Measurements from ENCODE around the gene TBATA. TPM values are rescaled to one million over a fixed set of nuclear protein-coding genes. Genes with fewer than 3 reads are reported as not detected.

Gene TBATA
- total and polyA plus RNA-seq, 2 donors from 2014 or later: 1.9 TPM; not detected in 1

GRCh38 chr10:70779511-70780369, 5.4 kb downstream of the TBATA start:
- peaks cover 0 to 16% (median 10%) of the 10 kb centered on the region in 3 donors for H3K4me1 ChIP-seq (ENCODE audit: control insufficient read depth in 2 of 3, insufficient read depth in 2 of 3, low read depth in 1 of 3, low read length in 3 of 3)
- no peaks in the 10 kb centered on the region for H3K27me3 ChIP-seq (ENCODE audit: control insufficient read depth, insufficient read depth, low read length)
- DNase-seq (no peak), FAIRE-seq (no peak)
- H3K27ac ChIP-seq (ENCODE audit: low read depth in 2 of 2, low read length in 2 of 2): no peak overlapping the region
- no peak overlapping the region for H3K9ac ChIP-seq (ENCODE audit: low read length in 3 of 3)
- no peaks in the 10 kb centered on the region for H3K9me3 ChIP-seq (ENCODE audit: control insufficient read depth in 2 of 3, insufficient read depth in 1 of 3, low read length in 3 of 3)
- intact Hi-C loops (cut with DNase I): no loop called here
- no peak for TF ChIP-seq CTCF (IDR thresholded peaks at IDR 0.05; ENCODE audit: borderline replicate concordance, extremely low read depth, insufficient read depth)
- H3K4me3 ChIP-seq (ENCODE audit: low read length in 3 of 3): no peak overlapping the region
- no peaks in the 10 kb centered on the region for H3K36me3 ChIP-seq (ENCODE audit: control insufficient read depth in 2 of 3, insufficient read depth in 3 of 3, low read length in 3 of 3)

- Histone ChIP-seq H3K4me1 (ENCODE audit: control insufficient read depth in 2 of 3, insufficient read depth in 2 of 3, low read depth in 1 of 3, low read length in 3 of 3) (peaks cover 0 to 18% (median 14%) of the 10 kb centered on the region in 3 donors), H3K4me3 (ENCODE audit: low read length in 3 of 3) (no peak overlapping the region), H3K27me3 (ENCODE audit: control insufficient read depth, insufficient read depth, low read length) (no peaks in the 10 kb centered on the region), H3K9me3 (ENCODE audit: control insufficient read depth in 2 of 3, insufficient read depth in 1 of 3, low read length in 3 of 3) (no peaks in the 10 kb centered on the region), H3K9ac (ENCODE audit: low read length in 3 of 3) (no peak overlapping the region), H3K36me3 (ENCODE audit: control insufficient read depth in 2 of 3, insufficient read depth in 3 of 3, low read length in 3 of 3) (no peaks in the 10 kb centered on the region), H3K27ac (ENCODE audit: low read depth in 2 of 2, low read length in 2 of 2) (no peak overlapping the region)
- FAIRE-seq (no peak), DNase-seq (no peak)
- TF ChIP-seq CTCF (IDR thresholded peaks at IDR 0.05; ENCODE audit: borderline replicate concordance, extremely low read depth, insufficient read depth): no peak
- intact Hi-C loops (cut with DNase I): no loop called here
These were observed 6.1 kb downstream of the TBATA start for GRCh38 chr10:70779088-70779487.

- no peaks in the 10 kb centered on the region for H3K27me3 ChIP-seq (ENCODE audit: control insufficient read depth, insufficient read depth, low read length)
- FAIRE-seq (no peak), DNase-seq (no peak)
- intact Hi-C loops (cut with DNase I): no loop called here
- peaks cover 0 to 18% (median 14%) of the 10 kb centered on the region in 3 donors for H3K4me1 ChIP-seq (ENCODE audit: control insufficient read depth in 2 of 3, insufficient read depth in 2 of 3, low read depth in 1 of 3, low read length in 3 of 3)
- no peak for TF ChIP-seq CTCF (IDR thresholded peaks at IDR 0.05; ENCODE audit: borderline replicate concordance, extremely low read depth, insufficient read depth)
- no peaks in the 10 kb centered on the region for H3K36me3 ChIP-seq (ENCODE audit: control insufficient read depth in 2 of 3, insufficient read depth in 3 of 3, low read length in 3 of 3)
- no peak overlapping the region for H3K9ac ChIP-seq (ENCODE audit: low read length in 3 of 3)
- no peak overlapping the region for H3K4me3 ChIP-seq (ENCODE audit: low read length in 3 of 3)
- no peak overlapping the region for H3K27ac ChIP-seq (ENCODE audit: low read depth in 2 of 2, low read length in 2 of 2)
- H3K9me3 ChIP-seq (ENCODE audit: control insufficient read depth in 2 of 3, insufficient read depth in 1 of 3, low read length in 3 of 3): no peaks in the 10 kb centered on the region
These were observed 6.8 kb downstream of the TBATA start for GRCh38 chr10:70778267-70778924.

Measured in kidney (tissue), 14 donors.